Keratinocyte (primary cell): ENCODE measurements around the gene HABP2. TPM values are rescaled to one million over a fixed set of nuclear protein-coding genes. Genes with fewer than 3 reads are reported as not detected.

Experiments used
- DNase-seq: peaks from one replicate; pipeline ENCODE4 v3.0.0-alpha.2; 2011; ENCODE audit warnings: low read depth, missing footprints, low spot score
- FAIRE-seq: peaks from 2 replicates; lab custom pipeline; 2011; peaks lifted over from hg19 to GRCh38; lab: Jason Lieb, UNC
- H2AFZ ChIP-seq: 2 replicates; pipeline ENCODE4 v1.6.0; 2012; ENCODE audit warnings: low read length, control low read depth, inconsistent platforms; ENCODE audit not compliant: control insufficient read depth
- H3K27ac ChIP-seq: 2 replicates; pipeline ENCODE4 v1.5.1; 2011; ENCODE audit warnings: low read length; ENCODE audit not compliant: control insufficient read depth, insufficient read depth
- H3K27me3 ChIP-seq: 3 replicates; pipeline ENCODE4 v1.6.0; 2011; ENCODE audit warnings: low read length; ENCODE audit not compliant: control insufficient read depth, insufficient read depth; ENCODE audit errors: extremely low read depth
- H3K36me3 ChIP-seq, 2 experiments: 2 replicates in 1 of 2; 3 replicates in 1 of 2; pipeline ENCODE4 v1.5.1; 2011; ENCODE audit warnings: low read length in 2 of 2, mild to moderate bottlenecking in 1 of 2; ENCODE audit not compliant: control insufficient read depth in 2 of 2, insufficient read depth in 2 of 2; ENCODE audit errors: extremely low read depth in 1 of 2
- H3K4me1 ChIP-seq: 3 replicates; pipeline ENCODE4 v1.5.1; 2011; ENCODE audit warnings: low read length; ENCODE audit not compliant: control insufficient read depth, insufficient read depth; ENCODE audit errors: extremely low read depth
- H3K4me2 ChIP-seq: 3 replicates; pipeline ENCODE4 v1.6.0; 2011; ENCODE audit warnings: low read depth, low read length; ENCODE audit not compliant: control insufficient read depth, insufficient read depth; ENCODE audit errors: extremely low read depth
- H3K4me3 ChIP-seq, 3 experiments: fragments of 200-600 bp in 1 of 3; sonication (generic) in 1 of 3; 2 replicates in 2 of 3; 3 replicates in 1 of 3; pipeline ENCODE4 v1.5.1; 2011 to 2016; ENCODE audit warnings: low read length in 3 of 3, mild to moderate bottlenecking in 3 of 3, control low read depth in 2 of 3, inconsistent platforms in 1 of 3, low read depth in 1 of 3, mixed read lengths in 1 of 3, mixed run types in 1 of 3, moderate library complexity in 1 of 3; ENCODE audit not compliant: control insufficient read depth in 2 of 3, insufficient read depth in 2 of 3; ENCODE audit errors: extremely low read depth in 1 of 3
- H3K79me2 ChIP-seq: 2 replicates; pipeline ENCODE4 v1.6.0; 2012; ENCODE audit warnings: low read length; ENCODE audit not compliant: control insufficient read depth, insufficient read depth
- H3K9ac ChIP-seq: 3 replicates; pipeline ENCODE4 v1.6.0; 2011; ENCODE audit warnings: low read length; ENCODE audit not compliant: control insufficient read depth, insufficient read depth; ENCODE audit errors: extremely low read depth
- H3K9me1 ChIP-seq: 3 replicates; pipeline ENCODE4 v1.6.0; 2011; ENCODE audit warnings: low read length; ENCODE audit not compliant: control insufficient read depth, insufficient read depth; ENCODE audit errors: extremely low read depth
- H3K9me3 ChIP-seq: 2 replicates; pipeline ENCODE4 v1.5.1; 2012; ENCODE audit warnings: low read depth, low read length; ENCODE audit not compliant: control insufficient read depth
- H4K20me1 ChIP-seq: 3 replicates; pipeline ENCODE4 v1.6.0; 2011; ENCODE audit warnings: low read length; ENCODE audit not compliant: control insufficient read depth, insufficient read depth; ENCODE audit errors: extremely low read depth
- EZH2 ChIP-seq: IDR thresholded peaks from one replicate; pipeline ENCODE4 v1.6.1; 2012; ENCODE audit warnings: inconsistent platforms, mild to moderate bottlenecking, low read length, moderate library complexity
- dilution Hi-C: fragments of 300-500 bp; cut with MboI; formaldehyde crosslinking; loops from one replicate; pipeline ENCODE4 v1.7.0; 2020; ENCODE audit warnings: low sequenced_read_pairs; ENCODE audit not compliant: extremely low pct_ligation_motif_present
- polyA plus RNA-seq, 5 experiments: library from polyadenylated mRNA; depleted of rRNA in 3 of 5; stranded (reverse) in 3 of 5; stranded (forward) in 1 of 5; unstranded in 1 of 5; fragments of >200 nt; gene quantifications; 1 replicate in 1 of 5; 2 replicates in 3 of 5; 3 replicates in 1 of 5; pipeline versions ENCODE4 v1.2.1 to v1.2.3, GENCODE V29; 2011 to 2012; ENCODE audit warnings: missing spikeins in 2 of 5, low read depth in 1 of 5, low replicate concordance in 1 of 5
- TF ChIP-seq, protein P1 (sequence below), 3 experiments: IDR thresholded peaks in 1 of 3; conservative IDR thresholded peaks in 1 of 3; optimal IDR thresholded peaks in 1 of 3; 2 replicates in 2 of 3; 3 replicates in 1 of 3; pipeline versions ENCODE3 to v1.5.1; 2011; ENCODE audit warnings: low read length in 3 of 3, mild to moderate bottlenecking in 3 of 3, moderate library complexity in 2 of 3, control low read depth in 1 of 3, inconsistent platforms in 1 of 3; ENCODE audit not compliant: insufficient read depth in 2 of 3; ENCODE audit errors: extremely low read depth in 1 of 3

The HABP2 gene
- polyA plus RNA-seq, 1 donor (not counting 4 experiments of a cell fraction or from before 2014, with no cell fraction given): not detected

DNA sequence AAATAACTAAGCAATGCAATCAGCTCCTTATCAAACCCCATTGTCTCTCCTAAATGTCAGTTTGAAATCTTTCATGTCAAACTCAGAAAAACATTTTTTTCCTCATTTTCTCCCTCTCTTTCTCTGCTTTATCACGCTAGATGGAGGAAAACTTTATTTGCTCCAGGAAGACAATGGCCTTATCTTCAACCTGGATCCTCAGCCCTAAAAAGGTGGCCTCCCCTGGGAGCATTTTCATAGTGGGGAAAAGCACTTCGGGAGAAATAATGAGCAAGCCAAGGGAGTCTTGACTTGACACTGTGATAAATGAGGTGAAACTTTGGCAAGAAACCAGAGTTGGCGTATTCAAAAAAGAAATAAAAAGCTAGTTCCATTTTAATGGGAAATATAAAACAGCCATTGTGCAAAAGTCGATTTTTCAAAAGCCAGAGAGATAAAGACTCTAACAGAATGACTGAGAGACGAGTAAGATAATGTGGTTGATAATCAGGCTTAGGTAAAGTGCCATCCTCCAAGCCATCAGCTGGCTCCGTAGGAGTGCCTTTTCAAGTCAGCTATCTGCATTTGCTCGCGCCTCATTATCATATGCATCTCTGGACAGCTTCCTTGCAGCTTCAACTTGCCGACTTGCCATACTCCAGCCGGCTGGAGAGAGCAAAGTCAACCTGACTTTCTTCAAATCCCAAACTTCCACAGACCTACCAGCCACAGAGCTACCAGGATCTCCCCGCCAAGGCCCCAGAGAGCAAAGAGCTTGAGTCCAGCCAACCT, 19.9 kb downstream of the HABP2 start:
- H3K36me3 ChIP-seq: no peaks in the 10 kb centered on the region
- H3K27ac ChIP-seq: no peak overlapping the region
- H4K20me1 ChIP-seq: no peaks in the 10 kb centered on the region
- H3K9me3 ChIP-seq: no peaks in the 10 kb centered on the region
- H3K4me2 ChIP-seq: no peak overlapping the region
- no peak for DNase-seq
- no peaks in the 10 kb centered on the region for H3K9me1 ChIP-seq
- dilution Hi-C loops: no loop called here
- H3K4me3 ChIP-seq: no peak overlapping the region
- no peaks in the 10 kb centered on the region for H3K4me1 ChIP-seq
- no peak for FAIRE-seq
- H3K9ac ChIP-seq: no peak overlapping the region
- no peak overlapping the region for H2AFZ ChIP-seq
- TF ChIP-seq, protein P1, sequence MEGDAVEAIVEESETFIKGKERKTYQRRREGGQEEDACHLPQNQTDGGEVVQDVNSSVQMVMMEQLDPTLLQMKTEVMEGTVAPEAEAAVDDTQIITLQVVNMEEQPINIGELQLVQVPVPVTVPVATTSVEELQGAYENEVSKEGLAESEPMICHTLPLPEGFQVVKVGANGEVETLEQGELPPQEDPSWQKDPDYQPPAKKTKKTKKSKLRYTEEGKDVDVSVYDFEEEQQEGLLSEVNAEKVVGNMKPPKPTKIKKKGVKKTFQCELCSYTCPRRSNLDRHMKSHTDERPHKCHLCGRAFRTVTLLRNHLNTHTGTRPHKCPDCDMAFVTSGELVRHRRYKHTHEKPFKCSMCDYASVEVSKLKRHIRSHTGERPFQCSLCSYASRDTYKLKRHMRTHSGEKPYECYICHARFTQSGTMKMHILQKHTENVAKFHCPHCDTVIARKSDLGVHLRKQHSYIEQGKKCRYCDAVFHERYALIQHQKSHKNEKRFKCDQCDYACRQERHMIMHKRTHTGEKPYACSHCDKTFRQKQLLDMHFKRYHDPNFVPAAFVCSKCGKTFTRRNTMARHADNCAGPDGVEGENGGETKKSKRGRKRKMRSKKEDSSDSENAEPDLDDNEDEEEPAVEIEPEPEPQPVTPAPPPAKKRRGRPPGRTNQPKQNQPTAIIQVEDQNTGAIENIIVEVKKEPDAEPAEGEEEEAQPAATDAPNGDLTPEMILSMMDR (optimal IDR thresholded peaks at IDR 0.05 in 1 of 3, IDR thresholded peaks at IDR 0.05 in 1 of 3, conservative IDR thresholded peaks at IDR 0.05 in 1 of 3; ENCODE audit: extremely low read depth in 1 of 3, insufficient read depth in 2 of 3, low read length in 3 of 3): no peak
- no peak for TF ChIP-seq EZH2
- H3K27me3 ChIP-seq: no peaks in the 10 kb centered on the region
- no peaks in the 10 kb centered on the region for H3K79me2 ChIP-seq

DNA sequence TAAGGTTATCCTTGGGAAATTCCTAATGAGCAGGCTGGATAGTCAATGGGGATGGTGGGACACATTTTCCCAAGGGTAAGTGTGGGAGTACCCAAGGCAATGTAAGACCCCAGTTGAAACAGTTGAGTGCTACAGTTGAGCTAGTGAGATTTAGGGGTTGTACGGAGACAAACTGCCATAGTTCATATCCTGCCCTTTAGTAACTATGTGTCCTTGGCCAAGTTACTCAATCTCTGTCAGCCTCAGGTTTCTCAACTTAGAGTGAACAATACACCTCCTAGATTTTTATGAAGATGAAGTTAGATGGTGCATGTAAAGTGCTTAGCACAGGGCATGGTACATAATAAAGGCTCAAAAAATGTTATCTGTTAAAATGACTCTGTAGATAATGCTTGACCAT, 20.5 kb downstream of the HABP2 start:
- H3K4me1 ChIP-seq: no peaks in the 10 kb centered on the region
- FAIRE-seq (no peak), DNase-seq (no peak)
- no peaks in the 10 kb centered on the region for H3K9me1 ChIP-seq
- H3K4me2 ChIP-seq: no peak overlapping the region
- TF ChIP-seq, protein P1 (optimal IDR thresholded peaks at IDR 0.05 in 1 of 3, IDR thresholded peaks at IDR 0.05 in 1 of 3, conservative IDR thresholded peaks at IDR 0.05 in 1 of 3; ENCODE audit: extremely low read depth in 1 of 3, insufficient read depth in 2 of 3, low read length in 3 of 3): no peak
- TF ChIP-seq EZH2: no peak
- H3K4me3 ChIP-seq: no peak overlapping the region
- H2AFZ ChIP-seq: no peak overlapping the region
- H3K9me3 ChIP-seq: no peaks in the 10 kb centered on the region
- no peaks in the 10 kb centered on the region for H3K79me2 ChIP-seq
- H3K27ac ChIP-seq: no peak overlapping the region
- no peaks in the 10 kb centered on the region for H3K36me3 ChIP-seq
- H4K20me1 ChIP-seq: no peaks in the 10 kb centered on the region
- H3K9ac ChIP-seq: no peak overlapping the region
- dilution Hi-C loops: no loop called here
- H3K27me3 ChIP-seq: no peaks in the 10 kb centered on the region
